HG03025 (cell line): ENCODE measurements around the gene RNASEH1.
"Not testable (repeated sequence)": the region's sequence is repeated elsewhere in the genome, so short reads cannot be mapped to it uniquely, and the experiment has no call there.

Source experiments
- ATAC-seq: cut with Tn5 transposase; IDR thresholded peaks from one replicate; pipeline ENCODE4 v1.9.1; 2021; ENCODE audit warnings: mild to moderate bottlenecking, moderate library complexity; ENCODE audit not compliant: unreplicated experiment, low FRiP score

The RNASEH1 gene

DNA sequence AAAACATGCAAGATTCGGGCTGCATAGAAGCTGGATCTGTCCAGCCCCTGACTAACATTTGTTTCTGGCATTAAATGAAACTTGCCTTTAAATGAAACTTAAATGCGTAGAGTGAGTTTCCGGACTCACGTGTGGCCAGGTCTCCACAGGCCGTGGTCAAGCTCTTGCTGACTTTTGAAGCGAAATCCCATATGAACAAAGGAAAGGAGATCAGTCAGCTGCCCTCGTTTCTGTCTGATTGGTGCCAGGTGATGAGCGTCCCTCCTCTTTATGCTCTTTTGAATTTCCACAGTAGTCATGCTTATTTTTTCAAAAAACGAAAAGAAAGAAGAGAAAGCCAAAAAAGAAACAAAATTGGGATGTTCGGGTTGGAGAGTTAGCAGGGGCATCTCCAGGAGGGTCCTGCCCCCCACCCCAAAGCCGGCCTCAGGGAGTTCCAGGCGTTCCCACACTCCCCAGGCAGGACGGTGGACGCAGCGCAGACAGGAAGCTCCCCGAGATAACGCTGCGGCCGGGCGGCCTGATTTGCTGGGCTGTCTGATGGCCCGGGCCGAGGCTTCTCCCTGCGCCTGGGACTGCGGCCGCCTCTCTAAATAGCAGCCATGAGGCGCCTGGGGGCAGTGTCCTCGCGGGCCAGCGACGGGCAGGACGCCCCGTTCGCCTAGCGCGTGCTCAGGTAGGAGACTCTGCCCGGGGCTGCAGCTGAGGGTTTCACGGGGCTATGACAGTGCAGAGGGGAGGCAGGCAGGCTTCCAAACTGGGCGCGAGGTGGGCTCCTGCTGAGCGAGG lies 36.6 kb upstream of the RNASEH1 start, which contains the start of gene COLEC11:
Gene COLEC11 (plus strand): TSS at position 620 of the 789 bp plus-strand sequence. CDS start 9,229 bp downstream, outside the sequence.
- ATAC-seq = no peak

DNA sequence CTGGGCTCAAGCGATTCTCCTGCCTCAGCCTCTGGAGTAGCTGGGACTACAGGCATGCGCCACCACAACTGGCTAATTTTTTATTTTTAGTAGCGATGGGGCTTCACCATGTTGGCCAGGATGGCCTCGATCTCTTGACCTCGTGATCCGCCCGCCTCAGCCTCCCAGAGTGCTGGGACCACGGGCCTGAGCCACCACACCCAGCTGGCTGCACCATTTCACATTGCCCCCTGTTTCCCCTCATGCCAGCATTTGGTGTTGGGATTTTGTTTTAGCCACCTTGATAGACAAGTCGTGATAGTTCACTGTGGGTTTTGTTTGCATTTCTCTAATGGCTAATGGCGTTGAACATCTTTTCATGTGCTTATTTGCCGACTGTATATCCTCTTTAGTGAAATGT lies 31.0 kb upstream of the RNASEH1 start:
- no peak for ATAC-seq

DNA sequence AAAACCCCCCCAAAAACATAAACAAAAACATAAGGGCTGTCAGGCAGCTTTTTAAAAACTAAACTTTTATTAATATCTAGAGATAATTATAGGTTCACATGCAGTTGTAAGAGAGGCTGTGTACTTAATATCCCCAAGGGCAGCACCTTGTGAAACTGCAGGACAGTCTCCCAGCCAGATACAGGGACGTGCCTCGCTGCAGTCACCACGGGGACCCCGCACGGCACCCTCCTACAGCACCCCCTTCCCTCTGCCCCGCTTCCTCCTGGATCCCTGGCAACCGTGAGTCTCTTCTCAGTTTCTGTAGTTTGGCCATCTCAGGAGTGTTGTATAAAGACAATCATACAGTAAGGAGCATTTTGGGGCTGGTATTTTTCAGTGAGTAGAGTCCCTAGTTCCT lies 30.0 kb upstream of the RNASEH1 start:
- ATAC-seq = no peak

DNA sequence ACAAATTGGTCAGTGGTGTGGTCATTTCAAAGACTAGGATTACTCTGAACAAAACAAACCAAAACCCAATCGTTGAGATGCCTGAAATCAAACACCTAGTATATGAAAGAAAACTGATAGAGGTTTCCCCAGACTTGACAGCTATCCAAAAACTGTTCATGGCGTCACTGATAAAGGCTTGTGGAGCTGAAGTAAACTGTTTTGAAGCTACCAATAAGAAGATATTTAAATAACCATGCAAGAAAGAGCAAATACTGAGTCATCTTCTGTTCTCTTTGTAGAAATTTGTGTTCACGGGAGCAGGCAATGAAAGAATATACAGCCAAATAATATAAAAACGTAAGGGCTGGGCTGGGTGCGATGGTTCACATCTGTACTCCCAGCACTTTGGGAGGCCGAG lies 29.3 kb upstream of the RNASEH1 start:
- ATAC-seq = no peak

DNA sequence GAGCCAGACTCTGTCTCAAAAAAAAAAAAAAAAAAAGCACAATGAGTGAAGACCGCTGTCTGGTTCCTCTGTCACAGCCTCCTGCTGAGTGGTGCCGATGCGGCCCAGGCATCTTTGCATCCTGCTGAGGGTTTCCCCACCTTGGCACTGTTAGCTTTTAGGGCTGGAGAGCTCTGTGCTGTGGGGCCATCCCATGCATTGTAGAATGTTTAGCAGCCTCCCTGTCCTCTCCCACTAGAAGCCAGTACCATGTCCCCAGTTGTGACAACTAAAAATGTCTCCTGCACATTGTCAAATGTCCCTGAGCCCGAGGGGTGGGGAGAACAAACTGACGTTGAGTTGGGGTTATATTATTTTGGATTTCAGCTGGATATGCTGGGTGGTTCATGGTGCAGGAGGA lies 28.9 kb upstream of the RNASEH1 start:
- ATAC-seq = no peak

DNA sequence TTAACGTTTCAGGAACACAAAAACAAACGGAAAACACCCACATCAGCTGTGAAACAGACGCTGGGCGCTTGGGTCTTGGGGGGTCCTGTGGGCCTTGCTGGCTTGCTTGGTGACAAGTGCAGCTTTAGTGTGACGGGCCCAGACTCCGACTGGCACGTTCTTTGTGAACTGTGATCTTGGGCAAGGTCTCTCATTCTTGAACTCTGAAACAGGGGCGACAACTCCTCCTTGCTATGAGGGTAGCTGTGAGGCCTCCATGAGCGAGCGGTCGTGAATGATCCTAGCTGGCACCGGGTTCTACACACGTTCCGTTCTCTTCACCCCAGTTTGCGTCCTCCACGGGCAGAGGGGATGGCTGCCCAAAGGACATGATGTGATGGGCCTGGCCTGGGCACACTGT lies 28.1 kb upstream of the RNASEH1 start:
- ATAC-seq = no peak

DNA sequence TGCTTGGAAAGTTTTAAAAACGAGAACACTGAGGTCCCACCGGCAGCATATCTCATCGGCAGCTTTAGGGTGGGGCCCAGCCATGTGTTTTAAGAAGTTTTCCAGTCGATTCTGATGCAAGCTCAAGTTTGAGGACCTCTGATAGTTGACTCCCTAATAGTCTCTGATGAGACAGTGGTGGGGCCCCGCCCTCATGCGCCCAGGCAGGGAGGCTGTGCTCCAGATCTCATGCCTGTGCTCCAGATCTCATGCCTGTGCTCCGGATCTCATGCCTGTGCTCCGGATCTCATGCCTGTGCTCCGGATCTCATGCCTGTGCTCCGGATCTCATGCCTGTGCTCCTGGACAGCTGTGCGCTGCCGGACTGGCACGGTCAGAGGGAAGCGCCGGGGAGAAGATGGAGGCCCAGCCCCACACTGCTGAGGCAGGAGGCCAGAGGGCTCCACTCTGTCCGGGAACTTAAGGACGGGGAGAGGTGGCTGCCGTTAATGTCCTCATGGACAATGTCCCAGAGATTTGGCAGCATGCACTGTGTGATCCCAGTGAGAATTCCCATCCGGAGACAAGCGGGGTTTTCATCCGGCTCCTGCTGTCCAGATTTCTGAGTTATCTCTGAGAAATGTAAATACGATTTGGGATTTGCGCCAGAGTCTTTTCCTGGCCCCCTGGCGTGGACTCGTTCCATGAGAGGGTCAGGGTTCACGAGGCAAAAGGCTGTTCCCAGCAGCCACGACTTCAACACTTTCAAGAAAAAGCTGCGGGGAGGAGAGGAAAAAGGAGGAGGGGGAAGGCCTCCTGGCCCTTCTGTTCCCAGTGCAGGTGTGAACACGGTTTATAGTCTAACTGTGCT lies 27.4 kb upstream of the RNASEH1 start:
- ATAC-seq = no peak

DNA sequence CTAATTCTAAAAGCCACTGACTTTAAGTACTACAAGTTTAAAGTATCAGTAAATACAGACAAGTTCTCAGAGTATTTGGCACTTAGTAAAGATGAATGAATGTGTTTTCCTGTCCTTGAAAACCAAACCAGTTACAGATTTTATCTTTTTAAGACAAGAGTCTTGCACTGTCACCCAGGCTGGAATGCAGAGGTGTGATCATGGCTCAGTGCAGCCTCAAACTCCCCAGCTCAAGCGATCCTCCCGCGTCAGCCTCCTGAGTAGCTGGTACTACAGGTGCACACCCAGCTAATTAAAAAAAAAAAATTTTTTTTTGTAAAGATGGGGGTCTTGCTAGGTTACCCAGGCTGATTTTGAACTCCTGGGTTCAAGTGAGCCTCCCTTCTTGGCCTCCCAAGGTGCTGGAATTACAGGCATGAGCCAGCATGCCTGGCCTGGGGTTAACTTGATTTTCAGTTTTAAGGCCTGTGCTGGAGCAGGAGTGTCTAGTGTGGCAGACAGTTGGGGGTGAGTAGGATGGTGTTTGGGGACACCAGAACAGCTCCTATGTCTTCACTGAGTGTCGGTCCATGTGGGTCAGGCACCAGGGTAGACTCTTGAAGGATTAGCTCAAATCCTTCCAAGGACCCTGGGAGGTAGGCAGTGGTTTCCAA lies 26.6 kb upstream of the RNASEH1 start:
- no peak for ATAC-seq

DNA sequence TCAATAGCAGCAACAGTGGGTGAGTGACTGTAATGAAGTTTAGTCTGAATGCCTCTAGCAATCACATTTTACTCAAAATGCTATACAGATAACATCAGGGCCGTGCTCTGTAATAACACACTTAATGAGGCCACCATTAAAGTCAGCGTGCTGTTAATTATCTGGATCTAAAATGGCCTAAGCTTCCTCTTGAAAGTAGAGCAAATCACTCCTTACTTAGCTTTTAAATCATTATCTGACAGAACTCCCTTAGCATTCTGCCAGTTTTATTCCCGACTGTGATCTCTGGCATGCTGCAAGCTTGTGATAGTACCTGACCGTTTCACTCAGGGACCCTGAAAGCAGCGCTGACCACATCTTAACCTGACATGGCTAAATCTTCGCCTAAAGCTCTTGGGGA lies 25.9 kb upstream of the RNASEH1 start:
- no peak for ATAC-seq

DNA sequence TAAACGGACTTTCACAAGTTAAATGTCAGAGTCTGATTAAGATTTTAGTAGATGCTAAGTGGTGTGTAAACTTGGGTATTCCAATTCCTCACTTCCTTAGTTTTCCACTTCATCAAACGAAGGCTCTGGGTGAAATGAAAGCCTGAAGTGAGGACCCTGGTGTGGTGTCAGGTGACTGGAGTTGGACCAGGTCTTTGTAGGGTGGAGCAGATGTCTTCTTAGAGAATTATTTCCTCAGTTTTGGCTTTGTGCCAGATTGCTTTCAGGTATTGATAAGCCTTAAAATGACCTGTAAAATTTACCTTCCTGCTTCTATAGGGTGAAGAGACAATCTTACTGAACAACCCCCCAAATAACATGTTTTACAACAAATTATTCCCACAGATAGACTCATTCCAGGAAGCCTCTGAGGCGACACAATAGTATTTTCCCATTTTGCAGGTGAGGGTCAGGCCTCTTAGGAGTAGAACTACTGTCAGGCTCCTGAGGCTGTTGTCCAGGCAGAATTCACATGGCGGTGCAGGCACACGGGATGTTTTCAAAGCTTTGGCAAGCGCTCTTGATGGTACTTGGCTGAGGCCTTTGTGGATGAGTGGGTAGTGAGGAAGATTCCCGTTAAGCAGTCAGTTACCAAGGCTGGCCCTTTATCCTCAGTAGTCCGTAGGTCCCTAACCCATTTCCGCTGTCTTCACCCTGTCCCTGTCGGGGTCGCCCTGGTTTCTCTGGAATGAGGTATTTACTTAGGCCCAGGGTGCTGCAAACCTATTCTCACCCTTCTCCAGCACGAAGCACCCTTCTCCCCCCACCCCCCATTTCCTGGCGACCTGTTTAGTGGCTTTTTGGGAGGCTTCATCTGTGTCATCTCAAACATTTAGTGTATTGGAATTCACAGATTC lies 23.5 kb upstream of the RNASEH1 start:
- ATAC-seq = no peak

DNA sequence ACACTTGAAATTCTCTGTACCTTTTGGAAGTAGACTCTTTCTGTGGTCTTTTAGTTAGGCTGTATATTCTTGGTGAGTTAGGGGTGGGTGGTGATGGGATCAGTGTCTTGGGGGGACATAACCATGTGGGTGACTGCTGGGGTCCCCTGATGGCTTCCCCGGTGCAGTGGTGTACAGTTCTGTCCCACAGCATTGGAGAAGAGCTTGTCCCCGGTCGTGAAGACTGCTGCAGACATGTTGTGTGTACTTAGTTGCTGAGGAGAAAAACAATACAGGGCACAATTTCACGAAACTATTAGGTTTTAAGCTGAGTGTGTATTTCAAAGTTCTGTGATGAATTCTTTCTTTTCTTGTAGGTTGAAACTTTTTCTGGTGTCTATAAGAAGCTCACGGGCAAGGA lies 22.3 kb upstream of the RNASEH1 start:
- ATAC-seq = no peak

DNA sequence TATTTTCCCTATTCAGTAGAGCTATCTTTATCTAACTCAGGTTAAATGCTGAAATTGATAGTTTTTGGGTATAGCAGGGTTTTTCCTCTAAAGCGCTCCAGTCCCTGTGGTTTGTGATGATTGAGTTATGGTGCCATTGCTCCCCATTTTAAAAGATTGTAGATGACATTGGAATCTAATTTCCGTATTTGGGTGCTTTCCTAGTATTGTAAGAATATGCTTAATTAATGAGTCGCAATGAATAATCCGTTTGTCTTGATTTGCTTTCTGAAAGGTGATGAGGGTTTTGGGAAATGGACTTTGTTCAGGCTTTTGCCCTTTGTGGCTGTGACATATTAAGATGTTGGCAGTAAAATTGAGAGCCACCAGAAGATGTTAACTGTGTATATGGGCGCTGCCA lies 20.9 kb upstream of the RNASEH1 start:
- ATAC-seq = no peak

DNA sequence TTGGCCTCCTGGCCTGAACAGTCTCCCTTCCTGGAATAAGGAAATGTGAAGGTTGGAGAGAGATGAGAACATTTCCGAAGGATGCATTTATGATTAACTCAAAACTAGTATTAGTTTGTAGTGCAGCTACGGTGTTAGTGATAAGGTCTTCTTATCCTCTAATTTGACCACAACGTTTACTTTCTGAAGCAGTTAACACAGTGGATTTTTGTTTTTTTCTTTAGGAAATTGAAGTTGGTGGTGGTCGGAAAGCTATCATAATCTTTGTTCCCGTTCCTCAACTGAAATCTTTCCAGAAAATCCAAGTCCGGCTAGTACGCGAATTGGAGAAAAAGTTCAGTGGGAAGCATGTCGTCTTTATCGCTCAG lies 18.1 kb upstream of the RNASEH1 start:
- ATAC-seq = not testable (repeated sequence)

DNA sequence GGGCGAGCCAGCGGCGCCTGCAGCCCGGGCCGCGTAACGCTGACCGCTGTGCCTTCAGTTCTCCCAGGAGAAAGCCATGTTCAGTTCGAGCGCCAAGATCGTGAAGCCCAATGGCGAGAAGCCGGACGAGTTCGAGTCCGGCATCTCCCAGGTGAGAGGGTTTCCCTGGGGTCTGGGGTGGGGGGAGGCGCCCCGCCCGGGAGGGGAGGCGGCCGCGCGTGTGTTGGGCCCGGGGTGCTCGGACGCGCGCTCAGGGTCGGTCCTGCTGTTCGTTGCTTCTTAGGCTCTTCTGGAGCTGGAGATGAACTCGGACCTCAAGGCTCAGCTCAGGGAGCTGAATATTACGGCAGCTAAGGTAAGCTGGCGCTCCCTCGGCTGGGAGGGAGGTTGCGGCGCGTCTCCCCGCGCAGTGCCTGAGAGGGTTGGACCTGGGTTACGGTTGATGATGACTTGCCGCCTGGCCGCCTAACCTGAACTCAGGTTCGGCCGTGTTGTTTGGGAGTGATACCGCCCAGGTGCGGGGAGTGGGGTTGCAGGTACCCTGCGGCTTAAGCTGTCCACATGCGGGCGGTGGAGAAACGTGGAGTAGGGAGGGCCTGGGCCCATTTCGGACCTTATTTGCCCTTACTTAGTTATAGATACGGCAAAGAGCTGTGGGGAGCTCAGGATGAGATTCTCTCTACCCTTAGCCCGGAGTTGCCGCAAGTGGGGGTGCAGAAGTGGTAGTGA lies 17.6 kb upstream of the RNASEH1 start:
- peak; percentile 31 for ATAC-seq

DNA sequence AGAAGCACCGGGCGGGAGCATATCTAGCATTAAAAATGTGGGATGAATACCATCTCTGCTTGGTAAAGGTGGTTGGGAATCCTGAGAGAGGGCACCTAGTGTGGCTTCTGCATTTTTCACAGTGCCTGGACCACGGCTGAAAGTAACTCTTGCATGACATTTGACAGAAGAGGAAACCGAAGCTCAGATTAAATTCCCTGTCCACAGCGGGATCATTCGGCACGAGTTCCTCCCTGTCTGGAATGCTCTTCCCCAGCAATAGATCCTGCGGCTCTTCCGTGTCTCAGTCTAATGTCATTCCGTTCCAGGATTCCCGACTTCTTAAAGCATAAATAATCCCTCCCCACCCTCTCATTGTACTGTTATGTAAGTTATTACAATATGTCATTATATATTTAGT lies 16.0 kb upstream of the RNASEH1 start:
- ATAC-seq = no peak

DNA sequence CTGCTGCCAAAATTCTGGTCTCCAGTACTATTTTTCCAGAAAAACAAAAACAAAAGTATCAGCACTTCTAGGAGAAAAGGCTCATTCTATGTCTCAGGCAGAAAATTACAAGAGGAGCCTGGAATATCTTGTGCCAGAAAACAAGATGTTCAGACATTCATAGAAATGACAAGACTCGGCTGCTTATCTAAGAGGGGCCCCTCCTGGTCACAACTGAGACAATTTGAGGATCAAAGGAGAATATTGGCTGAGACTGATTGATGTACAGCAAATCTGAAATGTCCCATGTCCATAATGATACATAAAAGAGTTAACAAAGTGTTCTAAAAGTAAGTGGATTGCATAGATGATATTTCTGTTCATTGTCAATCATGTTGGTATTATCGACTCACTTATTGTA lies 14.5 kb upstream of the RNASEH1 start:
- no peak for ATAC-seq

DNA sequence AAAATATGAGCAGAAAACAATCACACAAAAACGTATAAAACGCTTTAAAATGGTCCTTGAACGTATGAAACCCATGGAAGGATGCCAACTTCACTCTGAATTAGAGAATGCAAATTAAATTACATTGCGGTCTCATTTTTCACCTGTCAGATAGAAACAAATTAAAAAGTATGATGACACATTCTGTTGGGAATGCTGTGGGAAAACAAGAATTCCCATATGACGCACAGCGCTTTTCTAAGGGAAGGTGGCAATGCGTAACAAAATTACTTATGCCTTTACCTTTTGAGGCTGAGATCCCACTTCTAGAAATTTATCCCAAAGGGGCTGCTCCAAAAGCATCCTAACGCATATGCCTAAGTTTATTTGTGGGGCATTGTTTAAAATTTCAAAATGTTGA lies 13.2 kb upstream of the RNASEH1 start:
- ATAC-seq = no peak

DNA sequence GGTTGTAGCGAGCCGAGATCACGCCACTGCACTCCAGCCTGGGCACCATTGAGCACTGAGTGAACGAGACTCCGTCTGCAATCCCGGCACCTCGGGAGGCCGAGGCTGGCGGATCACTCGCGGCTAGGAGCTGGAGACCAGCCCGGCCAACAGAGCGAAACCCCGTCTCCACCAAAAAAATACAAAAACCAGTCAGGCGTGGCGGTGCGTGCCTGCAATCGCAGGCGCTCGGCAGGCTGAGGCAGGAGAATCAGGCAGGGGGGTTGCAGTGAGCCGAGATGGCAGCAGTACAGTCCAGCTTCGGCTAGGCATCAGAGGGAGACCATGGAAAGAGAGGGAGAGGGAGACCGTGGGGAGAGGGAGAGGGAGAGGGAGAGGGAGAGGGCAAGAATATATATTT lies 11.5 kb upstream of the RNASEH1 start:
- ATAC-seq = not testable (repeated sequence)

DNA sequence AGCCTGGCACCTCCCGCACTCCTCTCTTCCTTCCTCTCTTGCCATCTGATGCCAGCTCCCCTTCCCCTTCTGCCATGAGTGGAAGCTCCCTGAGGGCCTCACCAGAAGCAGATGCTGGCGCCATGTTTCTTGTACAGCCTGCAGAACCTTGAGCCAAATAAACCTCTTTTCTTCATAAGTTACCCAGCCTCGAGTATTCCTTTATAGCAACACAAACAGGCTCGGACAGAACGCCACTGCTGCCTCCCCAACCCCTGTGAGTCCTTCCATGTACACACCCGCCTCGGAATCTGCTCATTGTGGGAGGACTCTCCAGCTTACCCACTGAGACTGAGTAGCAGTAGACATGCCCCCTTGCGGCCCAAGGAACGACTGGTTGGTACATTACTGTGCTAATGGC lies 8.7 kb upstream of the RNASEH1 start:
- ATAC-seq = no peak

DNA sequence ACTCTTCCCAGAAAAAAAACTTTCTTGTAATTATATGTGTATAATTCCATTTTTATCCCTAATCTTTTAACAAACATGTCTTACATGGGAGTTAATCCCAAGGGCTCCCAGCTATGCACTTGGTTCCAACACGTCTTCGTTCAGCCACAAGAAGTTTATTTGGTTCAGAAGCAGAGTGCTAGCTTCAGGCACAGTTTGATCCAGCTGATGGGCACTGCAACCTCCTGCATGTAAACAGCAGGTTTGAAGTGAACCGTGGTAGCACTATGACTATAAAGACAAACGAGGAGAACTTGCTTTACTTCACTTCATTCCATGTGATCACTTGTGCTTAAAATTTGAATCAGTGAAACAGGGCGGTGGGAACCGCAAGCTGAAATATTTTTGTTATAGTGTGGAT lies 7.0 kb upstream of the RNASEH1 start:
- no peak for ATAC-seq
